Sigmoid colon (tissue), 7 donors: ENCODE results near the gene TTLL12. TPM values are rescaled to one million over a fixed set of nuclear protein-coding genes. Genes with fewer than 3 reads are reported as not detected.

Experiments used
- DNase-seq: peaks from one replicate; pipeline ENCODE4 v3.0.0-alpha.2; 2019
- H3K27ac ChIP-seq, 4 donors: fragments of 200-600 bp; sonication (generic); one replicate each; pipeline ENCODE4 v1.5.1; 2016 to 2019; ENCODE audit warnings: mild to moderate bottlenecking in 1 of 4
- H3K27me3 ChIP-seq, 3 donors: fragments of 200-600 bp; sonication (generic); one replicate each; pipeline ENCODE4 v1.5.1; 2019; ENCODE audit warnings: mild to moderate bottlenecking in 1 of 3
- H3K36me3 ChIP-seq, 4 donors: fragments of 200-600 bp; sonication (generic); one replicate each; pipeline ENCODE4 v1.5.1; 2016 to 2019
- H3K4me1 ChIP-seq, 4 donors: fragments of 200-600 bp; sonication (generic); one replicate each; pipeline ENCODE4 v1.5.1; 2017 to 2019
- H3K4me3 ChIP-seq, 4 donors: fragments of 200-600 bp; sonication (generic); one replicate each; pipeline ENCODE4 v1.5.1; 2017 to 2019; ENCODE audit warnings: mild to moderate bottlenecking in 2 of 4, moderate library complexity in 1 of 4
- H3K9me3 ChIP-seq, 4 donors: fragments of 200-600 bp in 3 of 4; sonication (generic) in 3 of 4; one replicate each; pipeline versions ENCODE4 v1.5.1 to v1.6.1; 2013 to 2019
- EP300 ChIP-seq, 4 donors: sonication (generic); formaldehyde crosslinking; IDR thresholded peaks; one replicate each; pipeline ENCODE4 v1.6.1; 2017; ENCODE audit warnings: antibody characterized with exemption in 4 of 4
- POLR2A ChIP-seq, 2 donors: fragments of 450-650 bp; IDR thresholded peaks; one replicate each; pipeline ENCODE4 v1.6.1; 2016; ENCODE audit warnings: antibody characterized with exemption in 2 of 2, mild to moderate bottlenecking in 2 of 2, moderate library complexity in 2 of 2
- POLR2AphosphoS5 ChIP-seq, 4 donors: sonication (generic); formaldehyde crosslinking; IDR thresholded peaks; one replicate each; pipeline ENCODE4 v1.6.1; 2017; ENCODE audit warnings: antibody characterized with exemption in 4 of 4
- WGBS, 2 donors: extraction: QIAGEN DNeasy Blood & Tissue Kit; methylation state at CpG; one replicate each; pipeline ENCODE4 v1.1.7; 2013; 5-methylcytosine and 5-hydroxymethylcytosine counted together
- intact Hi-C: fragments of 100-400 bp; cut with DNase I; formaldehyde crosslinking; loops from one replicate; pipeline ENCODE4 v1.15.1; 2023
- polyA plus RNA-seq, 3 donors: library from polyadenylated mRNA; stranded (reverse); fragments of 200-250 nt; gene quantifications; one replicate each; pipeline ENCODE4 v1.2.3, GENCODE V29; 2013
- total RNA-seq, 4 donors: library from RNA; depleted of rRNA; stranded (reverse); fragments of >200 nt; gene quantifications; one replicate each; pipeline ENCODE4 v1.1.0, GENCODE V29; 2016
- TF ChIP-seq, protein P1 (sequence below), 4 experiments: fragments of 450-650 bp in 3 of 4; fragments of 200-600 bp in 1 of 4; IDR thresholded peaks; one replicate each; pipeline ENCODE4 v1.5.1; 2016 to 2019; ENCODE audit warnings: antibody characterized with exemption in 4 of 4, mild to moderate bottlenecking in 3 of 4, moderate library complexity in 2 of 4
- donor health status: healthy with polysubstance abuse.
- donor health status: Bipolar disorder and iron deficiency.
- donor health status: healthy.

The TTLL12 gene
- total and polyA plus RNA-seq, 7 donors: 13.2 to 127 (median 21.3) TPM

DNA sequence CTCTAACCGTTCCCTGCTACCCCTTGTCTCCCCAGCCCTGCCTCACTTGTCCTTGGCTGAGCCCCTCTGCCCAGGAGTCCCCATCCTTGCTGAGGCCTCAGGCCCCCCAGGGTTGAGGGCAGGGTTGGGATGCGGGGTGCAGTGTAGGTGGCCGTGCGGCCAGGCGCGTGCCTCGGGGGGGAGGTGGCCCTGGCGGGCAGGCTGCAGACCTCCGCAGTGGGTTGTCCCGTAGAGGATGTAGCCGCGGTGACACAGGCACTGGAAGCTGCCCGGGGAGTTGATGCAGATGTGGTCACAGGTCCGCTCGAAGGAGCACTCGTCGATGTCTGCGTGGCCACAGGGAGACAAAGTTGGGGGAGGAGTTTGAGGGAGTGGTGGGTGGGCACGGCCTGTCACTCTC is 41.9 kb upstream of the TTLL12 start:
- H3K4me3 ChIP-seq: no peak overlapping the region
- 88 to 90% methylated on average over 19 of the region's 19 CpGs for WGBS, 2 donors
- H3K27me3 ChIP-seq: peaks cover 0 to 28% (median 21%) of the 10 kb centered on the region in 3 donors
- no peaks in the 10 kb centered on the region for H3K36me3 ChIP-seq
- no peak for TF ChIP-seq EP300 (IDR thresholded peaks at IDR 0.05)
- no peak for TF ChIP-seq POLR2A (IDR thresholded peaks at IDR 0.05)
- no peak for TF ChIP-seq POLR2AphosphoS5 (IDR thresholded peaks at IDR 0.05)
- TF ChIP-seq, protein P1, sequence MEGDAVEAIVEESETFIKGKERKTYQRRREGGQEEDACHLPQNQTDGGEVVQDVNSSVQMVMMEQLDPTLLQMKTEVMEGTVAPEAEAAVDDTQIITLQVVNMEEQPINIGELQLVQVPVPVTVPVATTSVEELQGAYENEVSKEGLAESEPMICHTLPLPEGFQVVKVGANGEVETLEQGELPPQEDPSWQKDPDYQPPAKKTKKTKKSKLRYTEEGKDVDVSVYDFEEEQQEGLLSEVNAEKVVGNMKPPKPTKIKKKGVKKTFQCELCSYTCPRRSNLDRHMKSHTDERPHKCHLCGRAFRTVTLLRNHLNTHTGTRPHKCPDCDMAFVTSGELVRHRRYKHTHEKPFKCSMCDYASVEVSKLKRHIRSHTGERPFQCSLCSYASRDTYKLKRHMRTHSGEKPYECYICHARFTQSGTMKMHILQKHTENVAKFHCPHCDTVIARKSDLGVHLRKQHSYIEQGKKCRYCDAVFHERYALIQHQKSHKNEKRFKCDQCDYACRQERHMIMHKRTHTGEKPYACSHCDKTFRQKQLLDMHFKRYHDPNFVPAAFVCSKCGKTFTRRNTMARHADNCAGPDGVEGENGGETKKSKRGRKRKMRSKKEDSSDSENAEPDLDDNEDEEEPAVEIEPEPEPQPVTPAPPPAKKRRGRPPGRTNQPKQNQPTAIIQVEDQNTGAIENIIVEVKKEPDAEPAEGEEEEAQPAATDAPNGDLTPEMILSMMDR (IDR thresholded peaks at IDR 0.05): no peak
- no peaks in the 10 kb centered on the region for H3K4me1 ChIP-seq
- DNase-seq: no peak
- intact Hi-C loops: no loop called here
- no peaks in the 10 kb centered on the region for H3K9me3 ChIP-seq
- no peak overlapping the region for H3K27ac ChIP-seq

DNA sequence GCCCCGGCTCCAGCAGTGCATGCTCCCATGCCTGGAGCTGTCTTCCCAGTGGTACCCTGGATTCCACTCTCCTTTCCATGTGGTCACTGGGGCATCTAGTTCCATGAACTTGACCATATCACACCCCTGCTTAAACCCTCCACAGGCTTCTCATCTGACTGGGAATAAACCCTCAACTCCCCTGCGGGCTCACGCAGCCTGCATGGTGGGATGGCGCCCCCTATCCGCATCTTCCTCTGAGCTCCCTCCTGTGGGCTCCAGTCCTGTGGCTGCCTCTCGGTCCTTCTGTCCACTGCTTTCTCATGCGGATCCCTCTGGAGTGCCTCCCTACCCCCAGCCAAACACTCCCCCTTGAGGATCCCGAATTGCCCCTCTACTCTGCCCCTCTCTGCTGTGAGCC is 41.4 kb upstream of the TTLL12 start:
- intact Hi-C loops: no loop called here
- H3K27me3 ChIP-seq: peaks cover 0 to 28% (median 21%) of the 10 kb centered on the region in 3 donors
- no peaks in the 10 kb centered on the region for H3K4me1 ChIP-seq
- DNase-seq: no peak
- TF ChIP-seq POLR2A (IDR thresholded peaks at IDR 0.05) (no peak), EP300 (IDR thresholded peaks at IDR 0.05) (no peak), POLR2AphosphoS5 (IDR thresholded peaks at IDR 0.05) (no peak)
- TF ChIP-seq, protein P1 (IDR thresholded peaks at IDR 0.05): no peak
- no peak overlapping the region for H3K27ac ChIP-seq
- 52 to 78% methylated on average over 8 of the region's 8 CpGs for WGBS, 2 donors
- H3K36me3 ChIP-seq: no peaks in the 10 kb centered on the region
- H3K9me3 ChIP-seq: no peaks in the 10 kb centered on the region
- no peak overlapping the region for H3K4me3 ChIP-seq

DNA sequence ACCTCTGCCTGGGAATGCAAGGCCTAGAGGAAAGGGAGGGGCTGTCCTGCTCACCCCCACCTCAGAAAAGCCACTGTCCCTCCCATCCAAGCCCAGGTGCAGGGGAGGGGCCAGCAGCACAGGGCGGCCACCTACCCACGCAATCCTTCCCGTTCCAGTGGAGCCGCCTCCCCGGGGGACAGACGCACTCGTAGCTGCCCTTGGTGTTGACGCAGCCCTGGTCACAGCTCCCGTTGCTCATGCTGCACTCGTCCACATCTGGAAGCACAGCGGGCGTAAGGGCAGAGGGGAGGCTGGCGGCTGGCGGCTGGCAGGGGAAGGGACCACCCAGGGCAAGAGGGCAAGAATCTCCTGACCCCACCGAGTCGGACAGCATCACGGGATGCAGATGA is 40.3 kb upstream of the TTLL12 start:
- Histone ChIP-seq H3K27me3 (peaks cover 0 to 25% (median 21%) of the 10 kb centered on the region in 3 donors), H3K4me1 (no peaks in the 10 kb centered on the region), H3K9me3 (no peaks in the 10 kb centered on the region), H3K36me3 (no peaks in the 10 kb centered on the region), H3K4me3 (no peak overlapping the region), H3K27ac (no peak overlapping the region)
- intact Hi-C loops: no loop called here
- no peak for DNase-seq
- 39 to 72% methylated on average over 17 of the region's 17 CpGs for WGBS, 2 donors
- TF ChIP-seq, protein P1 (IDR thresholded peaks at IDR 0.05): no peak
- no peak for TF ChIP-seq POLR2AphosphoS5 (IDR thresholded peaks at IDR 0.05)
- TF ChIP-seq EP300 (IDR thresholded peaks at IDR 0.05): no peak
- no peak for TF ChIP-seq POLR2A (IDR thresholded peaks at IDR 0.05)

DNA sequence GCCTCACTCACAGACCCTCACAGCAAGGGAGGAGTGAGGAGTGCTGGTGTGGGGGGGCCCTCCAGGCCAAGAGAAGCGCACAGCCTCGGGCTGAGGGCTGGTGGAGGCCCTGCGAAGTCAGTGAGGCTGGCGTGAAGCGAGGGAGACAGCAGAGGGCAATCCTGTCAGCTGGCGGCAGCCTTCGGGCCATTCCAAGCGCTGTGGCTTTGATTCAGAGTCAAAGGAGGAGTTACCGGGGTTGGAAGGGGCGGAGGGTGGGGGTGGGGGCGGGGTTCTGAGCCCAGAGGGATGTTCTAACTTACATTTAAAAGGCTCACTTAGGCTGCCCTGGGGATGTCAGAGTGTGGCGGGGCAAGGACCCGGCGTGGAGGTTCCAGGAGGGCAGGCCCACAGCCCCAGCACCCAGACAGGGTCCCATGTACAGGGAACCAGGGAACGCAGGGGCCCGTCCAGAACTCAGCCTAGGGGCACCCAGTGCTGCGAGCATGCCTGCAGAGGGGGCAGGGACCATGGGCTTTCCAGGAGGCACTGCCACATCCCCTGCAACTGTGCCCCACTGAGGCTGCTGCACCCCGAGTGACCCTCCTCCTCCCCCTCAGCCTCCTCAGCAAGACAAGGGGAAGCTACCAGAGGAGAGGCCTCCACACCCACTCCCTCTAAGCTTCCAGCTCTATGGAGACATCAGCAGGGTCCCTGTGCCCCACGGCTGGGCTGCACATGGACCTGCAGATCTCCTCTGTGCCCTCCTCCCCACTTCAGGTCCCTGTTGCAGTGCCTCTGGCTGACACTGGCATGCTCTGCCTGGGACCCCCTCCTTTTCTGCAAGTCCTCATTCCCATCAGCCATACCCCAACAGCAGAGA is 39.7 kb upstream of the TTLL12 start:
- DNase-seq: no peak
- peaks cover 0 to 19% (median 15%) of the 10 kb centered on the region in 3 donors for H3K27me3 ChIP-seq
- H3K27ac ChIP-seq: no peak overlapping the region
- intact Hi-C loops: no loop called here
- TF ChIP-seq POLR2AphosphoS5 (IDR thresholded peaks at IDR 0.05) (no peak), POLR2A (IDR thresholded peaks at IDR 0.05) (no peak), EP300 (IDR thresholded peaks at IDR 0.05) (no peak)
- TF ChIP-seq, protein P1 (IDR thresholded peaks at IDR 0.05): no peak
- WGBS, 2 donors: 33 to 64% methylated on average over 18 to 19 of the region's 19 CpGs
- H3K36me3 ChIP-seq: no peaks in the 10 kb centered on the region
- H3K4me3 ChIP-seq: no peak overlapping the region
- no peaks in the 10 kb centered on the region for H3K4me1 ChIP-seq
- H3K9me3 ChIP-seq: no peaks in the 10 kb centered on the region
